ENCODE results near the gene TMIGD2.
"Not testable (repeated sequence)": the region's sequence is repeated elsewhere in the genome, so short reads cannot be mapped to it uniquely, and the experiment has no call there.

Gene TMIGD2

GRCh38 chr19:4258181-4258580, 44.0 kb downstream of the TMIGD2 start:
- Histone ChIP-seq H3K4me1 (ENCODE audit: control insufficient read depth, insufficient read depth, low read length, poor library complexity, severe bottlenecking) (no peaks in the 10 kb centered on the region), H3K36me3 (ENCODE audit: control insufficient read depth, insufficient read depth, low read length) (peaks cover 64% of the 10 kb centered on the region), H3K4me3 (ENCODE audit: extremely low read depth, insufficient read depth, low read length, poor library complexity, severe bottlenecking) (no peak overlapping the region), H3K27ac (ENCODE audit: low read depth, low read length, severe bottlenecking) (no peak overlapping the region), H3K9me3 (ENCODE audit: control insufficient read depth, low read length) (peaks cover 7% of the 10 kb centered on the region)
- WGBS, 2 experiments (ENCODE audit: insufficient coverage in 2 of 2) = 95 to 99% methylated on average over 28 of the region's 28 CpGs

GRCh38 chr19:4257025-4257424, 45.2 kb downstream of the TMIGD2 start:
- Histone ChIP-seq H3K4me3 (ENCODE audit: extremely low read depth, insufficient read depth, low read length, poor library complexity, severe bottlenecking) (no peak overlapping the region), H3K36me3 (ENCODE audit: control insufficient read depth, insufficient read depth, low read length) (peaks cover 64% of the 10 kb centered on the region), H3K9me3 (ENCODE audit: control insufficient read depth, low read length) (peaks cover 7% of the 10 kb centered on the region), H3K4me1 (ENCODE audit: control insufficient read depth, insufficient read depth, low read length, poor library complexity, severe bottlenecking) (no peaks in the 10 kb centered on the region), H3K27ac (ENCODE audit: low read depth, low read length, severe bottlenecking) (no peak overlapping the region)
- WGBS, 2 experiments (ENCODE audit: insufficient coverage in 2 of 2) = 94 to 100% methylated on average over 2 of the region's 6 CpGs

DNA sequence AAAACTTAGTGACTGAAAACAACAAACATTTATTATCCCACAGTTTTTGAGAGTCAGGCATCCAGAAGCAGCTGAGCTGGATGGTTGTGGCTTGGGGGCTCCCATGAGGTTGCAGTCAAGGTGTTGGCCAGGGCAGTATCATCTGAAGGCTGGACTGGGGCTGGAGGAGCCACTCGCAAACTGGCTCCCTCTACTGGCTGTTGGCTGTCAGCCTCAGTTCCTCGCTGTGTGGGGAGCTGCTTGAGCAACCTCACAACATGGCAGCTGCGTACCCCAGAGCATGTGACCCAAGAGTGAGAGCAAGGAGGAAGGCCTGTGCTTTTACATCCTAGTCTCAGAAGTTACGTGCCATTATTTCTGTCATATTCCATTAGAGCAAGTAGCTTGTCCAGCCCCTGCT, 45.6 kb downstream of the TMIGD2 start:
- no peak overlapping the region for H3K4me3 ChIP-seq (ENCODE audit: extremely low read depth, insufficient read depth, low read length, poor library complexity, severe bottlenecking)

DNA sequence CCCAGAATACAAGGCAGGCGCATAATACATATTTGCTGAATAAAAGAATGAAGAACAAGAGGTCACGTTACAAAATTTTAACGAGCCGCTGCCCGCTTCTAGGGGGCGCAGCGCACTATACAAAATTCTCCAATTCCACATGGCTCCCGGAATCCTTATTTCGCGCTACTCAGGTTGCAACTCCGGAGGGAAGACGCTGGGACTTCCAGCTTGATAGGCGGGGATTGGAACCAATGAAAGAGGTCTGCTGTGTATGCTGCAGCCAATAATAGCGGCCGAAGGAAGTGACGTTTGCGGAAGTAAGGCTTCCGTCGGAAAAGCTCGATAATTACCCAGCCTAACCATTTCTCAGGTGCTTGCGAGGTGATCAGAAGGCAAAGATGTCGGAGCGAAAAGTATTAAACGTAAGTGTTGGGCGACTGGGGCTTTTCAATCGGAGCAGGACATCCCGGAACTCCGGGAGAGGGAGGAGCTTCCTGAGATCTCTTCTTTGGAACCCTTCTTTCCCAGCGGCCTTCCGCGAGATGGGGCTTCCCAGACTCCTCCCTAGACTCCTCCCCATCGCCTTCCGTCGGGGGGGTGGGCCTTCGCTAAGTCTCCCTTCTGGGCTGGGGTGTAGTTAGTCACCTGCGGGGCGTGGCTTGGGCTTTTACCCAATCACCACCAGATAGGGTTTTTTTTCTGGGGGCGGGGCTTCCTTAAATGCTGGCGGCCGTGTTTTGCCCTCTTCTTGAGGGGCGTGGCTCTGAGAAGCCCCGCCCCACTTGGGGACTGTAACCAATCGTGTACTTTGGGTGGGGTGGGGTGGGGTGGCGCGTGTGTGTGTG, 55.2 kb downstream of the TMIGD2 start, which contains the start of gene YJU2:
Gene YJU2, plus strand, starts transcription at position 314 of the 827 bp plus-strand sequence. Its CDS starts 67 bp downstream, at position 381.
- Histone ChIP-seq H3K9me3 (ENCODE audit: control insufficient read depth, low read length) (no peaks in the 10 kb centered on the region), H3K36me3 (ENCODE audit: control insufficient read depth, insufficient read depth, low read length) (peaks cover 35% of the 10 kb centered on the region), H3K4me3 (ENCODE audit: extremely low read depth, insufficient read depth, low read length, poor library complexity, severe bottlenecking) (peak within 1 kb of the TSS; percentile 67), H3K27ac (ENCODE audit: low read depth, low read length, severe bottlenecking) (peak within 1 kb of the TSS; percentile 97), H3K4me1 (ENCODE audit: control insufficient read depth, insufficient read depth, low read length, poor library complexity, severe bottlenecking) (no peaks in the 10 kb centered on the region)
- 0% methylated on average over 20 to 21 of the region's 45 CpGs for WGBS, 2 experiments (ENCODE audit: insufficient coverage in 2 of 2)

More for the DNA sequence above, 45.6 kb downstream of the TMIGD2 start:
- H3K4me1 ChIP-seq (ENCODE audit: control insufficient read depth, insufficient read depth, low read length, poor library complexity, severe bottlenecking) = no peaks in the 10 kb centered on the region
- 95 to 97% methylated on average over 3 to 4 of the region's 4 CpGs for WGBS, 2 experiments (ENCODE audit: insufficient coverage in 2 of 2)
- H3K36me3 ChIP-seq (ENCODE audit: control insufficient read depth, insufficient read depth, low read length) = peaks cover 68% of the 10 kb centered on the region
- H3K27ac ChIP-seq (ENCODE audit: low read depth, low read length, severe bottlenecking) = no peak overlapping the region
- peaks cover 7% of the 10 kb centered on the region for H3K9me3 ChIP-seq (ENCODE audit: control insufficient read depth, low read length)

- WGBS, 2 experiments (ENCODE audit: insufficient coverage in 2 of 2) = 92 to 97% methylated on average over 3 to 4 of the region's 6 CpGs
- H3K9me3 ChIP-seq (ENCODE audit: control insufficient read depth, low read length); H3K4me3 ChIP-seq (ENCODE audit: extremely low read depth, insufficient read depth, low read length, poor library complexity, severe bottlenecking); H3K4me1 ChIP-seq (ENCODE audit: control insufficient read depth, insufficient read depth, low read length, poor library complexity, severe bottlenecking); H3K27ac ChIP-seq (ENCODE audit: low read depth, low read length, severe bottlenecking): not testable (repeated sequence)
- H3K36me3 ChIP-seq (ENCODE audit: control insufficient read depth, insufficient read depth, low read length) = peaks cover 25% of the 10 kb centered on the region
Observed at GRCh38 chr19:4245938-4246337, 56.3 kb downstream of the TMIGD2 start.
